Superior temporal gyrus (tissue), 1 donor: ENCODE data around the gene BDKRB1.

Experiments used
- DNase-seq: peaks from one replicate; pipeline ENCODE4 v3.0.0-alpha.2; 2016; ENCODE audit errors: extremely low spot score

BDKRB1 gene

GRCh38 chr14:96255501-96256366 lies at the start of gene BDKRB1:
TSS of gene BDKRB1 (plus strand) at chr14:96256210. CDS start at chr14:96263683, 7,473 bp downstream.
- DNase-seq = no peak

- no peak for DNase-seq
Measured at GRCh38 chr14:96206461-96206860, 49.5 kb upstream of the BDKRB1 start.

GRCh38 chr14:96207686-96208085 lies 48.3 kb upstream of the BDKRB1 start:
- no peak for DNase-seq

- DNase-seq = no peak
Measured at GRCh38 chr14:96208739-96209138, 47.3 kb upstream of the BDKRB1 start.

DNA sequence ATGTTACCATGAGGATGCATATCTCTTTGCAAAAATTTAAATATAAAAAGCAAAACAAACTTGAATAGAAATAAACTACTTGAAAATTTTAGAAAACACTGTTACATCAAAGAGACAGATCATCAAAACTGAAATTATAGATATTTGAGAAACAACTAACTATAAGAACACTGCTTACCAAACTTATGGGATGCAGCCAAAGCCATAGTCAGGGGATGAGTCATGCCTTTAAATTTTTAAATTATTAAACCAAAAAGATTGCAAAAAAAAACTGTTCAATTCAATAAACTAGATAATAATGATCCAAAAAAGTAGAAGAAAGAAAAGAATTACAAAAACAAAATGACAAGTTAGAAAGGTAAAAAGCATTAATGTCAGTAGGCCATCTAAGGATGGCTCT lies 43.9 kb upstream of the BDKRB1 start:
- no peak for DNase-seq

- no peak for DNase-seq
Measured at GRCh38 chr14:96212896-96213295, 43.1 kb upstream of the BDKRB1 start.

GRCh38 chr14:96213871-96214465 lies 42.0 kb upstream of the BDKRB1 start:
- DNase-seq = no peak

- no peak for DNase-seq
Measured at GRCh38 chr14:96214793-96215192, 41.2 kb upstream of the BDKRB1 start.

- DNase-seq = no peak
Measured at GRCh38 chr14:96215452-96216244, 40.4 kb upstream of the BDKRB1 start.

DNA sequence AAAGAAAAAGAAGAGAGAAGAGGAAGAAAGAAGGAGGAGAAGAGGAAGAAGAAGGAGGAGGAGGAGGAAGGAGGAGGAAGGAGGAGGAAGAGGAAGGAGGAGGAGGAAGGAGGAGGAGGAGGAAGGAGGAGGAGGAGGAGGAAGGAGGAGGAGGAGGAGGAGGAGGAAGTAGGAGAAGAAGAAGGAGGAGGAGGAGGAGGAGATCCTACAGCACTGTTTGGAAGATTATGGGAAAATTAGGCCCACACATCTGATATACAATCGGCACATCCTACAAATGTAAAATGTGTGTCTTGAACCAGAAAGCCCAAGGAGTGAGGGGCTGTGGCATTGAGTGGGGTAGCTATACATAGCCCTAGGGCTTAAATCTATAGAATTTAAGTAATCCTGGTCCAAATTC lies 39.4 kb upstream of the BDKRB1 start:
- DNase-seq = no peak

GRCh38 chr14:96217376-96217913 lies 38.6 kb upstream of the BDKRB1 start:
- DNase-seq = no peak

- DNase-seq = no peak
Measured at GRCh38 chr14:96221109-96221650, 34.8 kb upstream of the BDKRB1 start.

- DNase-seq = no peak
Measured at GRCh38 chr14:96221841-96222240, 34.2 kb upstream of the BDKRB1 start.

GRCh38 chr14:96224480-96225096 lies 31.4 kb upstream of the BDKRB1 start:
- DNase-seq = no peak

DNA sequence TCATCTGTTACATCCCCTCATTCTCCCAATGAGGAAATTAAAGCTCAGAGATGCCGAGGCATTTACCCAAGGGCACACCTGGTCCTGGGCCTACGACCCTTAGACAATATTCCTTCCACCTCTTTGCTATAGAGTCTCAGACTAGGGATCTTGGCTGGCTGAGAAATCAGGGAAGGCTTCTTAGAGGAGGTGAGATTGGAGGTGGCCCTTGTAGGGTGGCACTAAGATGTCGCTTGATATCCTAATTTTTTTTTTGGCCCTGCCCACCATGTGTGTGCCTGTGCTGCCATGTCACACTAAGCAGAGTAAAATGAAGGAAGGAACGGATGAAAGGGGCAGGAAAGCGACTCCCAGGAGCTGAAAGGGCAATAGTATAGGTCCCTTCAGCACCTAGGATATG lies 30.8 kb upstream of the BDKRB1 start:
- DNase-seq = no peak

- DNase-seq = no peak
Measured at GRCh38 chr14:96225745-96226151, 30.3 kb upstream of the BDKRB1 start.

- DNase-seq = no peak
Measured at GRCh38 chr14:96227428-96227827, 28.6 kb upstream of the BDKRB1 start.

- no peak for DNase-seq
Measured at GRCh38 chr14:96229315-96229714, 26.7 kb upstream of the BDKRB1 start.

DNA sequence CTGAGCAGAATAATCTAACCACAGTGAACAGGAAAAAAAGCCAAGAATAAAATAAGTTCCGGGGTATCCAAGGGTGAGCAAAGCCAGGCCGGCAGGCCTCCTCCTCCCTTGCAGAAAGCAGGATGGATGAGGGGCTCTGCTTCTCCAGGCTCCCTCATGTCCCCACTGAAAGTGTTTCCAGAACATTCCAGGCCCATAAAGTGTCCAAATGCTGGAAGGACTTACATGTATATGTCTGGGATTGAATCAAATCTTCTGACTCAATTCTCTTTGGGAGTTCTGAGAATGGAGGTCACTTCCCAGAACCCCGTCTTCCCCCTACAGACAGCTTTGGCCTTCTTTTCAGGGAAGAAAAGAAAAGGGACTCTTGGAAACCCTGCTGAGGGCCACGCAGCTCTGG lies 25.0 kb upstream of the BDKRB1 start:
- no peak for DNase-seq

DNA sequence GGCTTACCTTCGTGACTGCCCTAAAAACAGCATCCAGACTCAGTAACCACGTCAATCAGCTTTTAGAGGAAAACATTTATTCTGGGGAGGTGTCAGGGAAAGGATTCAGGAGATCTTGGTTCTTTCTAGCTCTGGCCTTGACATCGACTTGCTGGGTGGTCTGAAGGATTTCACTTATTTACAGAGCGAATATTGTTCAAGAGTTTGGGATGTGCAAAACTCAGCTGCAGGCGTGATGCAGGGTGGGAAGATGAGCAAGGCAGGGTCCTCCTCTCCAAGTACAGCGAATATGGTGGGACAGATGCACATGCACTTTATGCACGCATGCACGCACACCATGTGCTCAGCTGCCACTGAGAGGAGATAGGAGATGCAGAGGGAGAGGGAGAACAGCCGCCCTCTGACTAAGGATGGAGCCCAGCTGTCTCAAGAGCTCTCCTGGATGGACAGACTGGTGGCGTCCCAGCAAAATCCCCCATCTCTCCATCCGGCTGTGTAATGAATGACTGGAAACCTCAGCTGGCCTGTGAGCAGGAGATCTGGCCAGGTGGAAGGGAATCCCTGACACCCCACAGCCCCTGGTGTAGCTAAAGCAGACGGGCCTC lies 24.4 kb upstream of the BDKRB1 start:
- no peak for DNase-seq

DNA sequence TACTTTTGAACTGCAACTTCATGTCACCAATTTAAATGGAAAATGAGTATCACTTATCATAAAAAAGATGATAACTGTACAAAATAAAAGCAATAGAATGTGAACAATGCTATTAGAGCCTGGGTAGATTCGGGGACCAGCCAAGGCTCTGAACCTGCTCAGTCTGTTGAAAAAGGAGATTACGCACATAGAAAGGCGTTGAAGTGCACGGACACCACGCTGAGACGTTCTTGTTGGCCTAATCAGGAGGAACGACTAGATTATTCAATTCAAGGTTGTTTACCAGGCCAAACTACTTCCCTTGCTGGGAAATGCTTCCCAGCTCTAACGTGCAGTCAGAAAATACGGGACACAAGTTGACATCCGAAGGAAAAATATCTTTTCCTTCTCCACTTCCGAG lies 23.5 kb upstream of the BDKRB1 start:
- DNase-seq = no peak
